ENCODE data around the gene RBFOX2. TPM values are rescaled to one million over a fixed set of nuclear protein-coding genes. Genes with fewer than 3 reads are reported as not detected.
"Not testable (repeated sequence)": the region's sequence is repeated elsewhere in the genome, so short reads cannot be mapped to it uniquely, and the experiment has no call there.

RBFOX2 gene
- total and polyA plus RNA-seq, 8 donors: 12.9 to 33.7 (median 16.7) TPM

GRCh38 chr22:36022162-36022561 is 6.5 kb downstream of the RBFOX2 start:
- 9 to 12% methylated on average over 1 of the region's 1 CpG for WGBS, 2 donors

GRCh38 chr22:36021606-36022153 is 6.9 kb downstream of the RBFOX2 start:
- no peak for TF ChIP-seq CTCF (IDR thresholded peaks at IDR 0.05)
- no peak overlapping the region for H3K4me3 ChIP-seq
- peaks cover 13 to 33% (median 14%) of the 10 kb centered on the region in 3 donors for H3K4me1 ChIP-seq
- DNase-seq (no peak), FAIRE-seq (no peak), ATAC-seq (no peak)
- no peaks in the 10 kb centered on the region for H3K27me3 ChIP-seq
- H3K36me3 ChIP-seq: no peaks in the 10 kb centered on the region
- no peaks in the 10 kb centered on the region for H3K9me3 ChIP-seq
- peak overlapping the region in 3 of 4 donors; percentile 6 to 64 (median 27) for H3K27ac ChIP-seq
- WGBS, 2 donors: 78 to 84% methylated on average over 2 of the region's 2 CpGs
- intact Hi-C loops (cut with DNase I): no loop called here

More at GRCh38 chr22:36022162-36022561, 6.5 kb downstream of the RBFOX2 start:
- ATAC-seq (peak; percentile 35 to 82 (median 55)), FAIRE-seq (no peak), DNase-seq (no peak)
- intact Hi-C loops (cut with DNase I): no loop called here
- H3K9me3 ChIP-seq: no peaks in the 10 kb centered on the region
- H3K36me3 ChIP-seq: no peaks in the 10 kb centered on the region
- H3K27ac ChIP-seq: peak overlapping the region in 3 of 4 donors; percentile 6 to 64 (median 27)
- H3K4me3 ChIP-seq: no peak overlapping the region
- peaks cover 13 to 37% (median 19%) of the 10 kb centered on the region in 3 donors for H3K4me1 ChIP-seq
- TF ChIP-seq CTCF (IDR thresholded peaks at IDR 0.05): no peak
- H3K27me3 ChIP-seq: no peaks in the 10 kb centered on the region

- H3K9me3 ChIP-seq; DNase-seq; H3K4me3 ChIP-seq; ATAC-seq; H3K27ac ChIP-seq; FAIRE-seq; H3K36me3 ChIP-seq; intact Hi-C loops (cut with DNase I); H3K27me3 ChIP-seq: not testable (repeated sequence)
- peaks cover 13 to 37% (median 13%) of the 10 kb centered on the region in 3 donors for H3K4me1 ChIP-seq
- WGBS, 2 donors: 92 to 94% methylated on average over 3 of the region's 3 CpGs
Observed at GRCh38 chr22:36020865-36021264, 7.8 kb downstream of the RBFOX2 start.

GRCh38 chr22:36017651-36018091 is 11.0 kb downstream of the RBFOX2 start:
- peaks cover 12 to 45% (median 13%) of the 10 kb centered on the region in 3 donors for H3K4me1 ChIP-seq
- H3K4me3 ChIP-seq: no peak overlapping the region
- H3K36me3 ChIP-seq: no peaks in the 10 kb centered on the region
- DNase-seq (no peak), FAIRE-seq (no peak), ATAC-seq (peak in 3 of 4 donors; percentile 18 to 70 (median 66))
- no peaks in the 10 kb centered on the region for H3K27me3 ChIP-seq
- WGBS, 2 donors: 46 to 58% methylated on average over 3 of the region's 3 CpGs
- H3K9me3 ChIP-seq: no peaks in the 10 kb centered on the region
- intact Hi-C loops (cut with DNase I): no loop called here
- no peak for TF ChIP-seq CTCF (IDR thresholded peaks at IDR 0.05)
- H3K27ac ChIP-seq: no peak overlapping the region

- Histone ChIP-seq H3K36me3 (no peaks in the 10 kb centered on the region), H3K4me3 (no peak overlapping the region), H3K27ac (peak overlapping the region in 1 of 4 donors; percentile 29), H3K27me3 (no peaks in the 10 kb centered on the region), H3K9me3 (no peaks in the 10 kb centered on the region), H3K4me1 (peaks cover 2 to 35% (median 7%) of the 10 kb centered on the region in 3 donors)
- FAIRE-seq (no peak), DNase-seq (no peak), ATAC-seq (no peak)
- intact Hi-C loops (cut with DNase I): no loop called here
- WGBS, 2 donors: 46 to 51% methylated on average over 2 of the region's 2 CpGs
- no peak for TF ChIP-seq CTCF (IDR thresholded peaks at IDR 0.05)
Observed at GRCh38 chr22:36016684-36017083, 11.9 kb downstream of the RBFOX2 start.

Data from pancreas (tissue), 10 donors.